ENCODE measurements around the gene UXS1.
A peak's percentile ranks its signal among the peaks of the same experiment; 100 is the strongest.

UXS1 gene

DNA sequence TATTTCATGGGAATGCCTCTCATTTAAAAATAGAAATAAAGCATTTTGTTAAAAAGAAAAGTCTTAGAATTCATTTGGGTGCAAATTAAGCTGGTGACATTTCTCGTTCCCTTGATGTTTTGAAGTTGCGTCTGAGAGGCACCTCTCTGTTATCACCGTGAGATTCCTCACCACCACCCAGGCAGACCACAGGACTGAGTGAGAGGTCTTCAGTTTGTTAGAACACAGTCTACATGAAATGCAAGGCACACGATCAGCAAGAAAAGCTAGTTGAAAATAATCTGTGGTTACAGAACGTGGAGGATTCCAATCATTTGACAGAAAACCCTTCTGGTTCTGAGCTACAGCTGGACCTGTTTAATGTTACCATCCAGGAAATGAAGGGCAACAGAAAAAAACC, 116.0 kb downstream of the UXS1 start:
- ATAC-seq (replicated peaks), result no peak
- H3K27ac Mint-ChIP-seq, result peak overlapping the region in 1 of 2 donors; percentile 55

GRCh38 chr2:106076941-106077340, 117.2 kb downstream of the UXS1 start:
- Mint-ChIP-seq H3K36me3 (ENCODE audit: insufficient read depth) (no peaks in the 10 kb centered on the region), H3K4me3 (no peak overlapping the region), H3K9me3 (no peaks in the 10 kb centered on the region), H3K27ac (no peak overlapping the region), H3K27me3 (peaks cover 0 to 13% of the 10 kb centered on the region in 2 donors), H3K4me1 (ENCODE audit: low read depth in 2 of 2) (peaks cover 3 to 7% of the 10 kb centered on the region in 2 donors)
- DNase-seq, result no peak
- no peak for ATAC-seq (replicated peaks)

More for the DNA sequence above, 116.0 kb downstream of the UXS1 start:
- Mint-ChIP-seq H3K36me3 (ENCODE audit: insufficient read depth) (no peaks in the 10 kb centered on the region), H3K4me3 (no peak overlapping the region), H3K4me1 (ENCODE audit: low read depth in 2 of 2) (peaks cover 3 to 7% of the 10 kb centered on the region in 2 donors), H3K9me3 (no peaks in the 10 kb centered on the region), H3K27me3 (peaks cover 0 to 13% of the 10 kb centered on the region in 2 donors)
- no peak for DNase-seq

GRCh38 chr2:106075048-106075447, 119.1 kb downstream of the UXS1 start:
- Mint-ChIP-seq H3K4me3 (no peak overlapping the region), H3K36me3 (ENCODE audit: insufficient read depth) (no peaks in the 10 kb centered on the region), H3K9me3 (no peaks in the 10 kb centered on the region), H3K4me1 (ENCODE audit: low read depth in 2 of 2) (peaks cover 0 to 7% of the 10 kb centered on the region in 2 donors), H3K27ac (no peak overlapping the region), H3K27me3 (peaks cover 0 to 16% of the 10 kb centered on the region in 2 donors)
- no peak for DNase-seq
- ATAC-seq (replicated peaks), result no peak

GRCh38 chr2:106073678-106074406, 120.3 kb downstream of the UXS1 start:
- peaks cover under 1 to 25% of the 10 kb centered on the region in 2 donors for H3K27me3 Mint-ChIP-seq
- DNase-seq (no peak), ATAC-seq (replicated peaks) (no peak)
- H3K27ac Mint-ChIP-seq, result no peak overlapping the region
- no peak overlapping the region for H3K4me3 Mint-ChIP-seq
- no peaks in the 10 kb centered on the region for H3K36me3 Mint-ChIP-seq (ENCODE audit: insufficient read depth)
- H3K4me1 Mint-ChIP-seq (ENCODE audit: low read depth in 2 of 2), result peaks cover 0 to 12% of the 10 kb centered on the region in 2 donors
- no peaks in the 10 kb centered on the region for H3K9me3 Mint-ChIP-seq

DNA sequence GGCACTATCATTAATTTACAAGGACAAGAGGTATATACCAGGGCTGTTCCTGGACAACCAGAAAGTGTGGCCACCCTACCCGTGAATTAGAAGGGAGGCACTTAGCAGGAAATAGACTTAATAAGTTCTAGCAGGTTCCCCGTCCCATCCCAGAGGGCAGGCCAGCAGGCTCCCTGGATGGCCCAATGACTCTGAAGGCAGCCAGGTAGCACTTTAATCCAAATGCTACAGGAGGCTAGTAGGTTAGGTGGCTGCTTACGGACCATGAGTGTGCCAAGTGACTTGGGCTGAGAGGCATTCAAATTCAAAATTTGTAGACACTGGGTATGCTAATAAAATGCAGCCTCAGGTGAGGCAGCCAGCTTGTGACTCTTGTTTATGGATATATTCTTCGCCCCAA, 123.9 kb downstream of the UXS1 start:
- H3K9me3 Mint-ChIP-seq, result no peaks in the 10 kb centered on the region
- ATAC-seq (replicated peaks), result no peak
- no peak overlapping the region for H3K4me3 Mint-ChIP-seq
- H3K4me1 Mint-ChIP-seq (ENCODE audit: low read depth in 2 of 2), result peaks cover 9 to 10% of the 10 kb centered on the region in 2 donors
- no peak overlapping the region for H3K27ac Mint-ChIP-seq
- H3K27me3 Mint-ChIP-seq, result peaks cover 21 to 53% of the 10 kb centered on the region in 2 donors
- no peaks in the 10 kb centered on the region for H3K36me3 Mint-ChIP-seq (ENCODE audit: insufficient read depth)
- DNase-seq, result no peak

DNA sequence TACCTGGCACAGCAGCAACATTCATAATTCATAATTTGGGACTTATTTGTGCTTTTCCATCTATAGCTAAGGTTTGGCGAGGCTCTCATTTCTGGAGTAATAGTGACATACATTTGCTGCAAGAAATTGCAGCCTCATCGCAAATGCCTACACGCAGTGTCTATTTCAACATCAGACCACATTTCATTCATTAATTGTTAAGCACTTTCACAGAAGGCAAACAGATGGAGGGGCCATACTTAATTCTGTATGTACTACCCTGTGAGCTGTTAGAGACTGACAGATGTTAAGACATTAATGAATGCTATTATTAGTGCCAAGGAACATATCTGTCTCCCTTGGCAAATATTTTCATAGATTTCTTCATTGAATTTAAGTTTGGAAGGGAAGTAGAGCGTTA, 125.7 kb downstream of the UXS1 start:
- DNase-seq (no peak), ATAC-seq (replicated peaks) (no peak)
- Mint-ChIP-seq H3K27me3 (peaks cover 21 to 43% of the 10 kb centered on the region in 2 donors), H3K4me3 (no peak overlapping the region), H3K9me3 (no peaks in the 10 kb centered on the region), H3K36me3 (ENCODE audit: insufficient read depth) (no peaks in the 10 kb centered on the region), H3K27ac (no peak overlapping the region), H3K4me1 (ENCODE audit: low read depth in 2 of 2) (peaks cover 9 to 10% of the 10 kb centered on the region in 2 donors)

DNA sequence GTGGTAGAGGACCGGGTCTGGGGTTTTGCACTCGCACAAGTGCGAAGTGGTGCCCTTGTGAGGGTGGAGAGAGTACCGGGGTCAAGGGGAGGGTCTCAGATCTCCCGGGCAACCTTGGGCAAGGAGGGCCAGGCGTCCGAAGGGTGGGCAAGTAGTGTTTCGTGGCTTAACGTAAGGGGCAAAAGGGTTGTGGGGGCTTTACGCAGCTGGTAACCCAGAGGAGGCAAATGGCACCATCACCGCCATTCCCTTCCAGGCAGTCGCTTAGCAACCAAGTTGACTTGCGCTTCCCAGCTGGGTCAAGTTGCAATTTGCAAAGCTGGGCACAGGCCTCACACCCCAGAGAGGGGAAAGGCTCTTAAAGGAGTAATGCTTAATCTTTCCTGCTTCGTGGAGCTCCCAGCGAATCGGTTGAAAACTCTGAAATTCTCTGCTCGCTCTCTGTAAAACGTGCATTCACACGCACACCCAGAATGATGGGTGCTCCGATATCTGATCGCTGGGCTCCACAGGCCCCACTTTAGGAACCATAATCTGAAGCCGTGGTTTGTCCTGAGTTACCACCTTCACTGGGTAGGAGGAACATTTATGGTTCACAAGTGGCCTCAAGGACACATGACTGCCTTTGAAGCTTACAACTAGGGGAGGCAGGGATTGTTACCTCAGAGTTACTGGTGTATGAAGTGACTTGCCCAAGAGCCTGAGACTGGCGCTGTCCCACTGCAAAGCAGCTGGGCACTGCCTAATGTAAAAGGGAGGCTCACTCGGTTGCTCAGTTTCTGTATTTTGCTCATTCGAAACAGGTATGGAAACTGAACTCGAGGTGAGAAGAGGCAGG, 127.9 kb downstream of the UXS1 start:
- Mint-ChIP-seq H3K27me3 (peaks cover 21 to 40% of the 10 kb centered on the region in 2 donors), H3K36me3 (ENCODE audit: insufficient read depth) (no peaks in the 10 kb centered on the region), H3K4me1 (ENCODE audit: low read depth in 2 of 2) (peaks cover 9 to 10% of the 10 kb centered on the region in 2 donors), H3K9me3 (no peaks in the 10 kb centered on the region), H3K27ac (no peak overlapping the region), H3K4me3 (peak overlapping the region; percentile 68 to 70)
- ATAC-seq (replicated peaks), result no peak
- no peak for DNase-seq

GRCh38 chr2:106065268-106065982, 128.7 kb downstream of the UXS1 start:
- peaks cover 9 to 10% of the 10 kb centered on the region in 2 donors for H3K4me1 Mint-ChIP-seq (ENCODE audit: low read depth in 2 of 2)
- H3K36me3 Mint-ChIP-seq (ENCODE audit: insufficient read depth), result no peaks in the 10 kb centered on the region
- no peak for DNase-seq
- peak; percentile 48 for ATAC-seq (replicated peaks)
- no peaks in the 10 kb centered on the region for H3K9me3 Mint-ChIP-seq
- no peak overlapping the region for H3K27ac Mint-ChIP-seq
- peak overlapping the region; percentile 68 to 70 for H3K4me3 Mint-ChIP-seq
- H3K27me3 Mint-ChIP-seq, result peaks cover 21 to 40% of the 10 kb centered on the region in 2 donors

DNA sequence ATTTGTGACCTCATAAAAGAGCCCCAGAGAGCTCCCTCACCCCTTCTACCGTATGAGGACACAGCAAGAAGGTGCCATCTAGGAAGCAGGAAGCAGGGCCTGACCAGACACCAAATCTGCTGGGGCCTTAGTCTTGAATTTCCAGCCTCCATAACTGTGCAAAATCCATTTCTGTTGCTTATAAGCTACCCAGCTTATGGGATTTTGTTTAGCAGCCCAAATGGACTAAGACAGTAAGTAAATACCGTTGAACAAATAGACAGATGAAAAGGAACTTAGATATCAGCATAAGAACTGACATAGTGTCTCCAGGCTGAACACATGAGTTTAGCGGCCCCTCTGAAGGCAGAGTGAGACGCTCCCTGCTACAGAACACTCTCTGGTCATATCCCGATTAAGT, 130.9 kb downstream of the UXS1 start:
- peaks cover 14 to 21% of the 10 kb centered on the region in 2 donors for H3K27me3 Mint-ChIP-seq
- DNase-seq (no peak), ATAC-seq (replicated peaks) (no peak)
- H3K4me3 Mint-ChIP-seq, result no peak overlapping the region
- H3K36me3 Mint-ChIP-seq (ENCODE audit: insufficient read depth), result no peaks in the 10 kb centered on the region
- H3K9me3 Mint-ChIP-seq, result no peaks in the 10 kb centered on the region
- no peak overlapping the region for H3K27ac Mint-ChIP-seq
- H3K4me1 Mint-ChIP-seq (ENCODE audit: low read depth in 2 of 2), result peaks cover 19 to 23% of the 10 kb centered on the region in 2 donors

DNA sequence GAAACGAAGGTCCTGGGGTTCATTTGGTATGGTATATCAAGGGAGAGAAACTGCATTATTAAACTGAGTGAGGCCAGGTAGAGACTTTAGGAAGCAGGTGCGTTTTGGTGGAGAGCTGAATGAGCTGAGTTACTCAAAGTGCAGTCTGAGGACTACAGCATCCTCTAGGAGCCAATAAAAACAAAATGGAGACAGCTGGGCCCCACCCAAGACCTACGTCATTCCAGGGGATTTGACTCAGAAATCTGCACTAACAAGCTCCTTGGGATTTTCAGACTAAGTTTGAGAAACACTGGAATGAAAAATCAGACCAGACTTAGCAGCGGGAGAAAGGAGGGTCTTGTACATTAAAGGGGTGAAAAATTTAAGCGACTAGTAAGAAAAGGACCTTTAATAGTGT, 131.5 kb downstream of the UXS1 start:
- H3K36me3 Mint-ChIP-seq (ENCODE audit: insufficient read depth), result no peaks in the 10 kb centered on the region
- peaks cover 23 to 27% of the 10 kb centered on the region in 2 donors for H3K4me1 Mint-ChIP-seq (ENCODE audit: low read depth in 2 of 2)
- DNase-seq (no peak), ATAC-seq (replicated peaks) (no peak)
- H3K27me3 Mint-ChIP-seq, result peaks cover 10 to 16% of the 10 kb centered on the region in 2 donors
- peak overlapping the region in 1 of 2 donors; percentile 25 for H3K27ac Mint-ChIP-seq
- H3K9me3 Mint-ChIP-seq, result no peaks in the 10 kb centered on the region
- H3K4me3 Mint-ChIP-seq, result no peak overlapping the region

- ATAC-seq (replicated peaks), result no peak
- H3K4me1 Mint-ChIP-seq (ENCODE audit: low read depth in 2 of 2), result peaks cover 32 to 36% of the 10 kb centered on the region in 2 donors
Measured at GRCh38 chr2:106061611-106062349, 132.3 kb downstream of the UXS1 start.

GRCh38 chr2:106059416-106060065, 134.6 kb downstream of the UXS1 start:
- Mint-ChIP-seq H3K27me3 (no peaks in the 10 kb centered on the region), H3K9me3 (no peaks in the 10 kb centered on the region), H3K27ac (peak overlapping the region; percentile 82 to 90), H3K36me3 (ENCODE audit: insufficient read depth) (no peaks in the 10 kb centered on the region), H3K4me1 (ENCODE audit: low read depth in 2 of 2) (peaks cover 39 to 40% of the 10 kb centered on the region in 2 donors), H3K4me3 (peak overlapping the region in 1 of 2 donors; percentile 52)
- DNase-seq, result no peak
- no peak for ATAC-seq (replicated peaks)

More at GRCh38 chr2:106061611-106062349, 132.3 kb downstream of the UXS1 start:
- no peaks in the 10 kb centered on the region for H3K36me3 Mint-ChIP-seq (ENCODE audit: insufficient read depth)
- no peak overlapping the region for H3K4me3 Mint-ChIP-seq
- peak overlapping the region in 1 of 2 donors; percentile 25 for H3K27ac Mint-ChIP-seq
- H3K27me3 Mint-ChIP-seq, result peaks cover 10 to 14% of the 10 kb centered on the region in 2 donors
- DNase-seq, result no peak
- H3K9me3 Mint-ChIP-seq, result no peaks in the 10 kb centered on the region

Data from effector memory CD8-positive, alpha-beta T cell (primary cell).